ENCODE measurements around the gene MLEC.

Gene MLEC

GRCh38 chr12:120692524-120693033 lies 5.6 kb downstream of the MLEC start:
- no peak for DNase-seq

GRCh38 chr12:120693848-120694247 lies 6.9 kb downstream of the MLEC start:
- no peak for DNase-seq

DNA sequence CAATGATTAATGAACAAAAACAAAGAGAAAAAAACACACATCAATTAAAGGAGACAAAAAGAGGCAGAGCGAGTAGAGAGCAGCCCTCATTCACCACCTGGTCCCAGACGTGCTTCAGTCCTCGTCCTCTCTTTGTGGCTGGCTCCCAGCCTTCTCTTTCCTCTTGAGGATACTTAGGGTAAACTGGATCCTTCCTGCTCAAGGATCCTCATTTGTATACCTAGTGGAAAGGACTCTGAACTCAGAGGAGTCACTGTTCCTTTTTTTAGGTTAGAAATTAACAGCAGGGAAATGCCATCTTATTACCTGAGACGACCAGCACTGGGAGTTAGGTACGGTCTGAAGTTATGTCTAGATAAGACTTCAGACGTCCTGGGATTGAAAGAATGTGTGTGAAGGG lies 9.7 kb downstream of the MLEC start:
- no peak for DNase-seq

DNA sequence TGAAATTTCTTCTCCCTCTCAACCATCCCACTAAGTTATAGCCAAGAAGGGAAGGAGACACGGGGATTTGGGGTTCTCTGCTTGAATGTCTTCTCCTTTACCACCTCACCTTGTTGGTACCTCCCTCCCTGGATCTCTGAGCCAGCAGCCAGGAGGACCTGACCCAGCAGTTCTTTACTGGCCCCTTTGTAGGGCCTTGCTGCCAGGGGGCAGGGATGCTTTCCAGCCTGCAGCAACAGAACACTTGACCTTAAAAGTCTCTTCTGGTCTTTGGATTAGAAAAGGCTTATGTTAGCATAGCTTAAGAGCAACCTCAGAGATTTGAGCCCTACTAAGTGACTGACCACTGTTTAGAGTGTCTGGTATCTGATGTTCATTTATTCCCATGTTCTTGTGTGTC lies 10.4 kb downstream of the MLEC start:
- DNase-seq = no peak

GRCh38 chr12:120698665-120699064 lies 11.7 kb downstream of the MLEC start:
- no peak for DNase-seq

DNA sequence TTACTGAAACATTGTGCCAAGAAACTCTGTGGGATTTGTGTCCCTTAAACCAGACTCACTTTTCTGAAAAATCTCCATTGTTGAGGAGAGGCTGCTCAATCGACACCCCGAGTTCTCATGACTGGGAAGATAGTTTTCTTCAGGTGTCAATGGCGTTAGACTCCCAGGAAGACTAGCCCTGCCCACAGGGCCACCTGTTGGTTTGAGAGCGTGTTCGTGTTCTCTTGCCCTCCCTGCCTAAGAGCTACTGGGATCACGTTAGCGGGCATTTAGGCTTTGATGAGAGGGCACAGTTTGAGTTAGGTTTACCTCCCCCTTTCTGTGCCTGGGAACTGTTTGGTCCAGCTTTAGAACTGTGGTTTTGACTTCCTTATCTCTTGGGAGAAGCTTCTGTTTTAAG lies 12.6 kb downstream of the MLEC start:
- DNase-seq = no peak

- DNase-seq = peak in 1 of 56 donors; percentile 16
These were observed 13.9 kb downstream of the MLEC start for GRCh38 chr12:120700886-120701285.

- no peak for DNase-seq
These were observed 15.7 kb downstream of the MLEC start for GRCh38 chr12:120702637-120703036.

DNA sequence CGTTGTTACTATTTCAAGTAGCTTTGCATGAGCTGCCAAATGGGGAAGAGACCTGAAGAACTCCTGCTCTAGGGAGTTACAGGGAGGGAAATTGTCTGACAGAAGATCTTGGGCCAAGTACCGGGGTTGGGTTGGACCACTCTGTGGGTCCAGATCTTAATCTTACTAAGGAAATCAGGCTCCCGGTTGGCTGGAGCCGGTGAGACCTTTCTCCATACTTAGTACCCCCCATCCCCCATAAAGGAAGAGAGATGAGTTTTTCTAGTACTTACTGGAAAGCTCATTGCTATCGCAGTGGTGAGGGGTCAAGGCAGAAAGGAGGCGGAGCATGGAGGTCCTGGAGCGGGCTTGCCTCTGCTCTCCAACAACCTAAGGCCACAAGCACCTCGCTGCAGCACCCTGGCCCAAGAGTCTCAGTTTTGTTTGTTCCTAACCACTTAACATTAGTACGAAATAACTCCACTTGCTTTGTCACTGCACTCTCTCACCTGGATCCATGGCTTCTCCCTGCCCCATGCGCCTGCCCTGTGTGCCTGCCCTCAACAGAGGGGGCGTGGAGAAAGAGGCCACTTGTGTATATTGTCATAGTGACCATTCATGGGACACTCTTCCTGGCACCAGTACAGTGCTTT lies 16.5 kb downstream of the MLEC start:
- DNase-seq = no peak

DNA sequence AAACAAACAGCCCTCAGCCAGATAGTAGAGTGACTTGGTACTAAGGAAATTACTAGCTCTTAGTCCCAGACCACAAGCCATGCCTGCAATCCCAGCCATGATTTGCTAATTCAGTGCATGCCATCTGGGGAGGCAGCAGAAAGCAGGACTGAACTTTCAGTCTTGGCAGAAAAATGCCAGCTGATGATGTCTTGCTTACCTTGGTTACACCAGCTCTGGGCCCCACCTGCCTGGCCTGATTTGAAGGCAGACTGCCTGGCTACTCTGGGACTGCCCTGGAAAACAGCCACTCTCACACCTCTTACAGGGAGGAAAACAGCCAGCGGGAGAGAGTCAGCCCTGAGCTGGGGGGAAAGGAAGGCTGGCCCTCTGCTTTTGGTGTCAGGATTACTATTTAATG lies 18.7 kb downstream of the MLEC start:
- DNase-seq = no peak

DNA sequence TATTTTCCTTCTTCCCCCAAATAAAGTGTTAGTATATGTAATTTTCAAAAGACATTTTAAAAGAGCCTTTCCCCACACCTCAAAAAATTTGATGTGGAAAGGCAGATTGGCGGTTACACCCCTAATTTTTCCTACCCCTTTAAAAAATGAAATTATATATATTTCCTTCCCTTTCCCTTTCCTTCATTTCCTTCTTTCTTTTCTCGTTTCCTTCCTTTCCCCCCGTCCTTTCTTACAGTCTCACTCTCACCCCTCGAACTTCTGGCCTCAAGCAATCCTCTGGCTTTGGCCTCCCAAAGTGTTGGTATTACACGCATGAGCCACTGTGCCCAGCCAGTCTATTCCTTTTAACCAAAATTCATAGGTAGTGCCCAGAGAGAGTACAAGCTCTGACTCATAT lies 19.1 kb downstream of the MLEC start:
- DNase-seq = no peak

GRCh38 chr12:120708651-120709050 lies 21.7 kb downstream of the MLEC start:
- no peak for DNase-seq

GRCh38 chr12:120710031-120710804 lies 23.3 kb downstream of the MLEC start, which contains the start of gene UNC119B:
TSS of gene UNC119B (plus strand) at chr12:120710458. CDS start at chr12:120710475, 17 bp downstream.
- DNase-seq = peak in 50 of 56 donors; percentile 8 to 79 (median 52)

DNA sequence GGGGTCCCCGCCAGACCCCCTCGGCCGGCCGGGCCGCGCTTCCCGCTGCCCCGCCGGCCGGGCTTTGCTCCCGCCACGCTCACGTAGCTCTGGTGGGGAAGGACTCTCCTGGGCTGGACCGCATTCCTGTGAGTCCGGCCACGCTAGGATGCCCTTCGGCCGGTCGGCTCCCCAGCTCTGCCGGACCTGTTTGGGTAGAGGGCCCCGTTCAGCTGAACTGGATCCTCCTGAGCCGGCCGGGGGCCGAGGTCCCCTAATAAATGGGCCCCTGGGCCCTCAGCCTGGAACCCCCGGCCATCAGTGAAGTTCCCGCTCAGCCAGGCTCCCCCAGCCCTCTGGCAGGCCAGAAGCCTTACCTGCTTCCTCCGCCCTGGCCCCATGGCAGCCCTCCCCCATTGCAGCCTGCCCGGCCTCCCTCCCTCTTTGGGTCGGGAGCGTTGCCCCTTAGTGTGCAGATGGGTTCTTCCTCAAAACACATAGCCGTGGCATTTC lies 23.9 kb downstream of the MLEC start:
- DNase-seq = peak in 6 of 56 donors; percentile 14 to 40 (median 18)

- peak in 3 of 56 donors; percentile 8 to 14 (median 13) for DNase-seq
These were observed 24.5 kb downstream of the MLEC start for GRCh38 chr12:120711411-120711810.

DNA sequence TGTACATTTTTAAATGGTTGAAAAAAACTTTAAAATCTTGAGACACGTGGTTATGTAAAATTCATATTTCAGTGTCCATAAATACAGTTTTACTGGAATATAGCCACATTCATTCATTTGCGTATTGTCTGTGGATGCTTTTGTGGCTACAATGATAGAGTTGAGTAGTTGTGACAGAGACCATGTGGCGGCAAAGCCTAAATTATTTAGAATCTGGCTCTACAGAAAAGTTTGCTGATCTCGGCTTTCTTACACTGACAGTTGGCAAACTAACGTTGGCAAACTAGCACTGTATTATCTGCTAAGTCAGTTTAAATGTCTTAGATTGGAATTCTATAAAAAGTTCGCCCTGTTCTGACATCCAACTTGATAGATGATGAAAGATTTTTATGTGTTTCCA lies 25.7 kb downstream of the MLEC start:
- no peak for DNase-seq

DNA sequence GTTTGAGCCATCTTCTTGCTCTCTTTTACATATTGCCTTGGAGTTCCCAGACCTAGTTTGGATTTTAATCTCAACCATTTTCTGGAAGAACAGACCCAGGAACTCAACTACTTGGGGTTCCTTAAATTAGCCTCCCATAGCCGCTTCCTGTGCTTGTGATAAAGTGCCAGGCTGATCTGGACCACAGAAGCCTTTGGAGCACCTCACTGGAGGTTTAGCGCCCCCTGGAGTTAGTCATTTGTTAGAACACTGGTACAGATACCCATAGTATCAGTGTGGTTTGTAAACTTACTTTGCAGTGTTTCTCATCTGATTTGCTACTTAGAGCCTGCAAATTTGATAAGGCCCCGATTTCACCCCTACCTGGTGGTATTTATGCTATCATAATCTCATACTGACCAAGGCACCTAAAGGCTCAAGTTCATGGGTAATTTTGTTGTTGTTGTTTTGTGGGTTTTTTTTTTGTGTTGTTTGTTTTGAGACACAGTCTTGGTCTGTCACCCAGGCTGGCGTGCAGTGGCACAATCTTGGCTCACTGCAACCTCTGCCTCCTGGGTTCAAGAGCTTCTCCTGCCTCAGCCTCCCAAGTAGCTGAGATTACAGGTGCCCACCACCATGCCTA lies 27.0 kb downstream of the MLEC start:
- DNase-seq = peak in 44 of 56 donors; percentile 2 to 84 (median 44)

DNA sequence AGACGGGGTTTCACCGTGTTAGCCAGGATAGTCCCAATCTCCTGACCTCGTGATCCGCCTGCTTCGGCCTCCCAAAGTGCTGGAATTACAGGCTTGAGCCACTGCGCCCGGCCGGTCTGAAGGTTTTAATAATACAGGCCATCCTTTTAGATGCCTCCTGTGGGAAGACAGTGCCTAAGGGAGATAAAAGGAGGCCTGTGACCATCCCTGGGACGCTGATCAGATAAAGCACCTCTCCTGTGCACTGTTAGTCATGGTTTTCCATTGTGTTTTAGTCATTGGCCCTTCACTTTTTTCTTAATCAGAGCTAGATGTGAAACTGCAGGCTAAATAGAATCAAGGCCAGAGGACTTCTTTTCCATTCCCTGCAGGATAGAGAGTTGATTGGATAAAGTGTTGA lies 31.1 kb downstream of the MLEC start:
- DNase-seq = no peak

GRCh38 chr12:120719072-120719471 lies 32.1 kb downstream of the MLEC start:
- DNase-seq = no peak

DNA sequence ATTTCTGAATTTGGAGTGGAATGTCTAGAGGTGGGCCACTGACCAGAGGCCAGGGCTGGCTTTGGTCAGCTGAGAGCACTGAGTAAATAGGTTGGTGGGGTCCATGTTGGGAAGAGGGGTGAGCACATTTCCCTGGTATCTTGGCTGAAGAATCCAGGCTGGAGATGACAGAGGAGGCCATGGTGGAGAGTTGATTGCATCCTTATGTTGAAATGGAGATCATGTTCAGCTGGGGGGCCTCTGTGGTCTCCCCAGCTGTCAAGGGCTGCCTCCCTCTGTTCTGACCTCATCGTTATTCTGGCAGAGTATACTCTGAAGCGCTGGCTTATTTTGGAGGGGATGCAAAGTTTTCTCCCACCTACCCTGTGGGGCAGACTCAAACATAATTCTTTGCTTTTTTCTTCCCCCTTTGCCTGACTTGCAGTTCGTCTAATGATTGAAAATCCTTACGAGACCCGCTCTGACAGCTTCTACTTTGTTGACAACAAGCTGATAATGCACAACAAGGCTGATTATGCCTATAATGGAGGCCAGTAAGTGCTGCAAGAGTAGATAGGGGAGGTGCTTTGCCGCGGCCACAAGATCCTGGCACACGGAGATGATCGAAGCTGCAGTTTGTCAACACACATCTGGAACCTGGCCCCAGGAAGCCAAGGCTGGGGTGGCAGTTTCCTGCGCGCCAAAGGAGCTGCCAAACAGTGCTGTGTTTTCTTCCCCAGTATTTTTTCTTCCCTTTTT lies 32.7 kb downstream of the MLEC start:
- DNase-seq = no peak
